GM18511 (cell line): ENCODE results near the gene HOXB6.
A peak's percentile ranks its signal among the peaks of the same experiment; 100 is the strongest.

Source experiments
- ATAC-seq: cut with Tn5 transposase; IDR thresholded peaks from one replicate; pipeline ENCODE4 v1.9.1; 2021; ENCODE audit warnings: mild to moderate bottlenecking, moderate library complexity; ENCODE audit not compliant: unreplicated experiment

HOXB6 gene

GRCh38 chr17:48624118-48624517, 19.3 kb upstream of the HOXB6 start:
- ATAC-seq = no peak

- no peak for ATAC-seq
Measured at GRCh38 chr17:48623583-48623982, 18.8 kb upstream of the HOXB6 start.

GRCh38 chr17:48622857-48623256, 18.1 kb upstream of the HOXB6 start:
- no peak for ATAC-seq

- no peak for ATAC-seq
Measured at GRCh38 chr17:48621410-48622392, 16.9 kb upstream of the HOXB6 start.

- no peak for ATAC-seq
Measured at GRCh38 chr17:48620461-48621139, 15.8 kb upstream of the HOXB6 start.

- no peak for ATAC-seq
Measured at GRCh38 chr17:48619826-48620449, 15.2 kb upstream of the HOXB6 start.

GRCh38 chr17:48618256-48618896, 13.6 kb upstream of the HOXB6 start:
- no peak for ATAC-seq

GRCh38 chr17:48617471-48618255, 12.9 kb upstream of the HOXB6 start:
- ATAC-seq = no peak

GRCh38 chr17:48616717-48617470, 12.1 kb upstream of the HOXB6 start:
- ATAC-seq = no peak

GRCh38 chr17:48615963-48616716, 11.4 kb upstream of the HOXB6 start:
- no peak for ATAC-seq

- ATAC-seq = no peak
Measured at GRCh38 chr17:48615047-48615962, 10.5 kb upstream of the HOXB6 start, which contains the start of gene HOXB8. Gene HOXB8, minus strand, starts transcription at chr17:48615292. Its CDS starts 588 bp downstream, at chr17:48614704.

GRCh38 chr17:48613862-48614694, 9.3 kb upstream of the HOXB6 start:
- ATAC-seq = no peak

GRCh38 chr17:48612854-48613691, 8.3 kb upstream of the HOXB6 start:
- peak; percentile 49 for ATAC-seq

- ATAC-seq = no peak
Measured at GRCh38 chr17:48612456-48612853, 7.7 kb upstream of the HOXB6 start.

GRCh38 chr17:48611681-48612455, 7.1 kb upstream of the HOXB6 start:
- no peak for ATAC-seq
